Stimulated activated CD4-positive, alpha-beta T cell treated with anti-CD3 and anti-CD28 coated beads, Interleukin-1b, Interleukin-23, amount 100 ng/mL, for 1 hour (primary cell): ENCODE data around the gene CCDC187.

ENCODE experiments used
- DNase-seq, 2 donors: peaks; one replicate each; pipeline ENCODE4 v3.0.0-alpha.2; 2020; ENCODE audit warnings: low read depth in 2 of 2

The CCDC187 gene

GRCh38 chr9:136339958-136340310, 36.0 kb upstream of the CCDC187 start:
- no peak for DNase-seq

DNA sequence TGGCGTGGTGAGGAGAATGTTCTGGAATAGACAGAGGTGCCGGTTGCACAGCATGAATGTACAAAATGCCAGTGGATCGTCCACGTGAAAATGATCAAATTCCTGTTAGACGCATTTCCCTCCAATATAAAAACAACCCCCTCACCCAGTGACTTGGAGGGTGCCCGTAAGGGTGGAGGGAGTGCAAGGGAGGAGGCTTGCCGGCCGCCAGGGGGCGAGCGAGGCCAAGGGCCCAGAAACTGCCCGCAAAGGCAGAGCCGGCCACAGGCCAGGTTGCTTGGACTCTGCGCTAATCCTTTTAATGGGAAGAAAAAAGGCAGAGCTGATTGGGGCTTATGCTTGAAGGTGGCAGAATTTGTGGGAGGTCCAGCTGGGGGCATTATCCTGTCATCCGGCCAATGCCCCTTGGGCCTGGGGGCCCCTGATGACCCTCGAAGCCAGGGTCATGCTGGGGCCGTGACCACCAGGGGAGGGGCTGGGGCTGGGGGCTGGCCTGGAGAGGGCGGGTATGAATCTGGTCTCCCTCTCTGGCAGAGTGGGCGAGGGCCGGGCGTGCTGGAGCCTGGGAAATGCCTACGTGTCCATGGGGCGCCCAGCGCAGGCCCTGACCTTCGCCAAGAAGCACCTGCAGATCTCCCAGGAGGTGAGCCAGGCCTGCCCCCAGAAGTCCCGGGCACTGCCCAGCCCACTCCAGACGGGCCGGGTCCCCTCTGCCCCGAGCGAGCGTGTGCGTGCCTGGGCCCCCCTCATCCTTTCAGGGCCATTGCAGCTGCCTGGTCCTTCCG, 35.5 kb upstream of the CCDC187 start:
- DNase-seq, result no peak

- DNase-seq, result no peak
These were observed 34.6 kb upstream of the CCDC187 start for GRCh38 chr9:136338511-136338910.

DNA sequence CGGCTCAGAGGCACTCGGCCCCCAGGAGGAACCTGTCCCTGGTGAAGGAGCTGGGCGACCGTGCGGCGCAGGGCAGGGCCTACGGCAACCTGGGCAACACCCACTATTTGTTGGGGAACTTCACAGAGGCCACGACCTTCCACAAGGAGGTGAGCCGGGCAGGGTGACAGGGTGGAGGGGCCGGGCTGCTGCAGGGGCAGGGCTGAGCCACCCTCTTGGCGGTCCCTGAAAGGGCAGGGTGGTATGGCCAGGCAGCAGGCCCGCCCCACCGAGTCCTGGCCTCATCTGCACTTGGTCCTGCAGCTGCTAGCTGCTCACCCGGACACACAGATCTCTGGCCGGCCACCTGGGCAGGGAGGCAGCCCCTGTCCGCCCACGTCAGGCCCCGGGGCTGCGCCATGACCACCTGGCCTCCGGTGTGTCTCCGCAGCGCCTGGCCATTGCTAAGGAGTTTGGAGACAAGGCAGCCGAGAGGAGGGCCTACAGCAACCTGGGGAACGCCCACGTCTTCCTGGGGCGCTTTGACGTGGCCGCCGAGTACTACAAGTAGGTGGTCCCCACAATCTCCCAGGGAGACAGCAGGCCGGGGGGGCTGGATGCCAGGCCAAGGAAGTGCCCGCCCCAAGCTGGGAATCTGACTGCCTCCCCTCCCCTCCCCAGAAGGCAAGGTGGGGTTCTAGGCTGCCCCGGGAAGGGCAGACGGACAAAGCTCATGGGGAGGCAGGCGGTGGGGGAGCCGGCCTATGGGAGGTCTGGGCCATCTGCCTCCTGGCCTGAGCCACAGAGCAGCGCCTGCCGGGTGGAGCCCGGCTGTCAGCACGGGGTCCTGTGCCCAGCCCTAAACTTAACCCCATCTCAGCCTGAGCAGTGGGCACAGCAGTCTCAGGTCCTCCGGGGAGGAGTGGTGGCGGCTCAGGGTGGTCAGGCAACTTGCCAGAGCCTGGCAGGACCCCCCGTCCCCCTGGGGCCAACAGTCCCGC, 33.8 kb upstream of the CCDC187 start:
- DNase-seq, result no peak

- DNase-seq, result no peak
These were observed 33.0 kb upstream of the CCDC187 start for GRCh38 chr9:136336881-136337280.

- no peak for DNase-seq
These were observed 32.4 kb upstream of the CCDC187 start for GRCh38 chr9:136336156-136336870.

- no peak for DNase-seq
These were observed 31.6 kb upstream of the CCDC187 start for GRCh38 chr9:136335296-136336155.

- DNase-seq, result no peak
These were observed 30.6 kb upstream of the CCDC187 start for GRCh38 chr9:136334541-136334940.

- DNase-seq, result no peak
These were observed 29.6 kb upstream of the CCDC187 start for GRCh38 chr9:136333486-136333885.

DNA sequence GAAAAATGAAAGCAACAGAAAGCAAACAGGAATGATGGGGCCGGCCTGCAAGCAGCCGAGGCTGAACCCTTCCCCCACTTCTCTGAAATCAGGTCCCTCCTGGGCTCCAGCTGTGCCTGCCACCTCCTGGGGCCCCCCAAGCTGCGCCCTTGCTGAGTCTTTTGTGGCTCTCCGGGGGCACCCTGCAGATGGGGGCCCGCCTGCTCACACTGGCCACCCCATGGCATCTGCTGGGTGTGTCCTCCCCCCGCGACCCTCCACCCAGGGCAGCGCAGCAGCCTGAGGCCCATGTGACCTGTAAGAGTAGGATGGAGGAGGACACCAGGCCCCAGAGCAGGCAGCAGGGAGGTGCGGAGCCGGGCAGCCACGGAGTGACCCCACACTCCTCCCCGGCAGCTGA, 29.2 kb upstream of the CCDC187 start:
- no peak for DNase-seq

GRCh38 chr9:136332482-136332983, 28.6 kb upstream of the CCDC187 start:
- no peak for DNase-seq

GRCh38 chr9:136331556-136332481, 27.9 kb upstream of the CCDC187 start:
- no peak for DNase-seq

GRCh38 chr9:136331030-136331429, 27.1 kb upstream of the CCDC187 start:
- DNase-seq, result no peak

DNA sequence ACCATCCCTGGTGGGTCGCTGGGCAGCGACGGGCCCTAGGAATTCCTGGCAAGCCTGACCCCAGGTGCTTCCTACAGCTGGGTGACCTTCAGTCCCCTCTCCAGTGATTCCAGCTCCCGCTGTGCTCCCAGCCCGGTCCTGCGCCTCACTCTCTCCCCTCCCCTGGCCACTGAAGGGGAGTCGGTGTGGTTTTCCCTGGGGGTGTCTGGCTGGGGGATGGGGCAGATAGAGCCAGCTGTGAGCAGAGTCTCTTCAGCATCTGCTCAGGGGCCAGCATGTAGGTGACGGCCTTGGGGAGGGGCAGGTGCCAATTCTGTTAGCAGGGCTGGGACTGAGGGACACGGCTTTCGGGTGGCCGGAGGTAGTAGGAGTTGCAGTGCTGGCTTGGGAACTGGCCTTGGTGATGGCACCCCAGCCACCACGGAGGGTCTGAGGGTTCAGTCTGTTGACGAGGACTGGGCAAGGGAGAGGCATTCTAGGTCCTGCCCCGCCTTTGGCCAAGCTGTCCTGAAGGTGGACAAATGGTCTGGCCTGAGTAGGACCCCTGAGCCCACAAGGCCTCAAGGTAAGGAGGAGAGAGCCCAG, 26.6 kb upstream of the CCDC187 start:
- no peak for DNase-seq

- DNase-seq, result no peak
These were observed 25.9 kb upstream of the CCDC187 start for GRCh38 chr9:136329636-136330405.

DNA sequence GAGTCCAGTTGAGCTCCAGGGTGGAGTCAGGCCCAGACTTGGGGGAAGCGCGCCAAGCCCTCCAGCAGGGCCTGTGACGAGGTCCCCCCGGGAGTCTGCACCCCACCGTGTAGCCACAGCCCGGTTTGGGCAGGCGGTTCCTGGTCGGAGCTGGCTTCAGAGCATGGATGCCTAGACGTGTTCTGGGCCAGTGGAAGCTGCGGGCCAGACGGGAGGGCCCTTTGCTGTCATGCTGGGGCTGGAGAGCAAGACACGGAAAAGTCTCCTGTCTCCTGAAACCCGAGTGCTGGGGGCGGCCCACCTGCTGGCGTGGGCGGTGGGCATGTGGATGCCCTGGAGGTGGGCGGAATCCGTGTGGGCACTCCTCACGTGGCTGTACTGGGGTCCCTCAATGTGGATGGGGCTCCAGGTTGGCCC, 25.3 kb upstream of the CCDC187 start:
- DNase-seq, result no peak

GRCh38 chr9:136328622-136329041, 24.7 kb upstream of the CCDC187 start:
- DNase-seq, result no peak

GRCh38 chr9:136328011-136328621, 24.2 kb upstream of the CCDC187 start:
- DNase-seq, result no peak
